H1 (cell line): ENCODE data around the gene MPV17L2.

Source experiments
- CBX5 ChIP-seq: fragments of 300-800, 300-1000 bp; sonication (generic); IDR thresholded peaks from 2 replicates; pipeline ENCODE4 v1.7.1; 2016; ENCODE audit warnings: antibody characterized with exemption, low read length, low read depth
- CHD1 ChIP-seq: IDR thresholded peaks from 2 replicates; pipeline ENCODE4 v1.6.1; 2012; ENCODE audit warnings: low read depth, low read length, improper control_type of control experiment
- CTCF ChIP-seq, 3 experiments: IDR thresholded peaks; 1 replicate in 2 of 3; 2 replicates in 1 of 3; pipeline versions ENCODE4 v1.5.1 to v1.6.1; 2011; ENCODE audit warnings: low read length in 3 of 3, mild to moderate bottlenecking in 3 of 3, inconsistent platforms in 2 of 3, low read depth in 1 of 3, moderate library complexity in 1 of 3; ENCODE audit not compliant: insufficient read depth in 1 of 3; ENCODE audit errors: control extremely low read depth in 1 of 3
- EP300 ChIP-seq, 2 experiments: IDR thresholded peaks; 1 replicate in 1 of 2; 2 replicates in 1 of 2; pipeline ENCODE4 v1.6.1; 2011 to 2012; ENCODE audit warnings: low read depth in 2 of 2, low read length in 2 of 2, mild to moderate bottlenecking in 2 of 2, borderline replicate concordance in 1 of 2, inconsistent platforms in 1 of 2, moderate library complexity in 1 of 2
- MAFK ChIP-seq: IDR thresholded peaks from 2 replicates; pipeline ENCODE4 v1.6.1; 2012; ENCODE audit warnings: low read depth, mild to moderate bottlenecking, improper control_type of control experiment, low read length
- MAX ChIP-seq: IDR thresholded peaks from 2 replicates; pipeline ENCODE4 v1.6.1; 2012; ENCODE audit warnings: inconsistent platforms
- POLR2A ChIP-seq, 2 experiments: IDR thresholded peaks; 1 replicate in 1 of 2; 2 replicates in 1 of 2; pipeline ENCODE4 v1.6.1; 2011; ENCODE audit warnings: low read depth in 2 of 2, low read length in 2 of 2, mild to moderate bottlenecking in 2 of 2; ENCODE audit errors: control extremely low read depth in 1 of 2
- POLR2AphosphoS5 ChIP-seq: IDR thresholded peaks from 2 replicates; pipeline ENCODE4 v1.6.1; 2011; ENCODE audit warnings: low read depth, low read length
- RAD21 ChIP-seq, 2 experiments: IDR thresholded peaks in 1 of 2; conservative IDR thresholded peaks in 1 of 2; 2 replicates each; pipeline ENCODE4 v1.6.1; 2011; ENCODE audit warnings: low read depth in 2 of 2, low read length in 2 of 2, improper control_type of control experiment in 1 of 2, inconsistent platforms in 1 of 2, mild to moderate bottlenecking in 1 of 2, moderate library complexity in 1 of 2
- RFX5 ChIP-seq: IDR thresholded peaks from 2 replicates; pipeline ENCODE4 v1.6.1; 2011; ENCODE audit warnings: low read depth, low read length, improper control_type of control experiment, borderline replicate concordance
- SP1 ChIP-seq: IDR thresholded peaks from 2 replicates; pipeline ENCODE4 v1.6.1; 2011; ENCODE audit warnings: low read depth, low read length
- TAF1 ChIP-seq: IDR thresholded peaks from 2 replicates; pipeline ENCODE4 v1.6.1; 2011; ENCODE audit warnings: mild to moderate bottlenecking, low read depth, low read length
- TBP ChIP-seq: IDR thresholded peaks from 2 replicates; pipeline ENCODE4 v1.6.1; 2011; ENCODE audit warnings: low read depth, low read length, improper control_type of control experiment
- ZNF274 ChIP-seq: IDR thresholded peaks from 2 replicates; pipeline ENCODE4 v1.7.0; 2012; ENCODE audit warnings: low read length, borderline replicate concordance; ENCODE audit errors: extremely low read depth

- TF ChIP-seq RAD21 (IDR thresholded peaks at IDR 0.05 in 1 of 2, conservative IDR thresholded peaks at IDR 0.05 in 1 of 2; ENCODE audit: low read depth in 2 of 2, low read length in 2 of 2), result no peak
- no peak for TF ChIP-seq ZNF274
- TF ChIP-seq CTCF (IDR thresholded peaks at IDR 0.05; ENCODE audit: control extremely low read depth in 1 of 3, insufficient read depth in 1 of 3, low read depth in 1 of 3, low read length in 3 of 3), result no peak
- TF ChIP-seq CHD1, result no peak
- TF ChIP-seq EP300 (IDR thresholded peaks at IDR 0.05; ENCODE audit: borderline replicate concordance in 1 of 2, low read depth in 2 of 2, low read length in 2 of 2), result no peak
- no peak for TF ChIP-seq MAFK
- TF ChIP-seq RFX5, result no peak
- TF ChIP-seq POLR2AphosphoS5, result no peak
- no peak for TF ChIP-seq TAF1
- no peak for TF ChIP-seq SP1
- TF ChIP-seq MAX, result no peak
- TF ChIP-seq CBX5, result no peak
- no peak for TF ChIP-seq POLR2A (IDR thresholded peaks at IDR 0.05; ENCODE audit: control extremely low read depth in 1 of 2, low read depth in 2 of 2, low read length in 2 of 2)
- TF ChIP-seq TBP, result no peak
Measured at GRCh38 chr19:18143902-18144301, 49.1 kb upstream of the MPV17L2 start.
